K562 (cell line): ENCODE measurements around the gene ANXA2. TPM values are rescaled to one million over a fixed set of nuclear protein-coding genes. Genes with fewer than 3 reads are reported as not detected.

Experiments
- CEBPG ChIP-seq, 3 experiments: fragments of 200-800 bp in 1 of 3; sonication (Bioruptor generic) in 1 of 3; sonication (generic) in 1 of 3; formaldehyde crosslinking in 1 of 3; IDR thresholded peaks in 2 of 3; conservative IDR thresholded peaks in 1 of 3; 2 replicates each; pipeline versions ENCODE4 v1.6.1 to v1.8.0; 2016 to 2022; ENCODE audit warnings: missing compliant biosample characterization in 2 of 3, missing genetic modification characterization in 2 of 3, mild to moderate bottlenecking in 1 of 3, missing genetic modification reagents in 1 of 3
- CREB3L1 ChIP-seq: fragments of 450-650 bp; IDR thresholded peaks from 2 replicates; pipeline ENCODE4 v1.6.1; 2014; ENCODE audit warnings: low read depth, mild to moderate bottlenecking, moderate library complexity, borderline replicate concordance
- E2F4 ChIP-seq: sonication (generic); formaldehyde crosslinking; IDR thresholded peaks from 2 replicates; pipeline ENCODE4 v1.8.0; 2022; ENCODE audit warnings: mild to moderate bottlenecking, low read depth, missing genetic modification reagents
- EHMT2 ChIP-seq: fragments of 450-650 bp; IDR thresholded peaks from 2 replicates; pipeline ENCODE4 v1.6.1; 2018; ENCODE audit warnings: antibody characterized with exemption
- FOXK2 ChIP-seq, 2 experiments: fragments of 450-650 bp; IDR thresholded peaks in 1 of 2; conservative IDR thresholded peaks in 1 of 2; 2 replicates each; pipeline ENCODE4 v1.6.1; 2016; ENCODE audit warnings: low read depth in 2 of 2, mild to moderate bottlenecking in 1 of 2
- GATA2 ChIP-seq: sonication (generic); formaldehyde crosslinking; IDR thresholded peaks from 2 replicates; pipeline ENCODE4 v1.4.0; 2020; ENCODE audit warnings: mild to moderate bottlenecking, missing genetic modification reagents
- GATAD2B ChIP-seq: fragments of 450-650 bp; IDR thresholded peaks from 2 replicates; pipeline ENCODE4 v1.6.1; 2017; ENCODE audit warnings: mild to moderate bottlenecking, borderline replicate concordance
- HOXB6 ChIP-seq: fragments of 250-450 bp; sonication (Bioruptor Pico); IDR thresholded peaks from 2 replicates; pipeline ENCODE4 v1.5.1; 2022; ENCODE audit warnings: mild to moderate bottlenecking, borderline replicate concordance
- MCM5 ChIP-seq: fragments of 450-650 bp; IDR thresholded peaks from 2 replicates; pipeline ENCODE4 v1.6.1; 2016; ENCODE audit warnings: low read depth
- MED1 ChIP-seq: sonication (generic); formaldehyde crosslinking; IDR thresholded peaks from 2 replicates; pipeline ENCODE4 v1.8.1; 2023; ENCODE audit warnings: missing genetic modification reagents, borderline replicate concordance
- NFATC3 ChIP-seq: fragments of 450-650 bp; IDR thresholded peaks from 2 replicates; pipeline ENCODE4 v1.6.1; 2017; ENCODE audit warnings: mild to moderate bottlenecking
- NR2C1 ChIP-seq, 2 experiments: fragments of 450-650 bp; IDR thresholded peaks; 2 replicates each; pipeline ENCODE4 v1.6.1; 2017; ENCODE audit warnings: mild to moderate bottlenecking in 2 of 2, antibody characterized with exemption in 1 of 2, inconsistent platforms in 1 of 2, missing compliant biosample characterization in 1 of 2, missing genetic modification characterization in 1 of 2
- NR4A1 ChIP-seq, 2 experiments: fragments of 250-450 bp in 1 of 2; fragments of 450-650 bp in 1 of 2; sonication (Bioruptor Pico) in 1 of 2; IDR thresholded peaks; 2 replicates each; pipeline versions ENCODE4 v1.4.0 to v1.6.1; 2016 to 2020; ENCODE audit warnings: mild to moderate bottlenecking in 2 of 2, missing compliant biosample characterization in 1 of 2, missing genetic modification characterization in 1 of 2, moderate library complexity in 1 of 2
- SNAPC5 ChIP-seq: fragments of 250-450 bp; sonication (Bioruptor Pico); IDR thresholded peaks from 2 replicates; pipeline ENCODE4 v1.8.0; 2021; ENCODE audit warnings: moderate library complexity, mild to moderate bottlenecking, inconsistent platforms
- SNIP1 ChIP-seq: fragments of 450-650 bp; IDR thresholded peaks from 2 replicates; pipeline ENCODE4 v1.7.1; 2017; ENCODE audit warnings: low read depth, mild to moderate bottlenecking
- TRIM28 ChIP-seq: fragments of 450-650 bp; IDR thresholded peaks from 2 replicates; pipeline ENCODE4 v1.6.1; 2017
- ZEB2 ChIP-seq: fragments of 450-650 bp; IDR thresholded peaks from 2 replicates; pipeline ENCODE4 v1.6.1; 2016
- ZKSCAN8 ChIP-seq: fragments of 200-800 bp; sonication (Bioruptor generic); IDR thresholded peaks from 2 replicates; pipeline ENCODE4 v1.6.1; 2016; ENCODE audit warnings: missing genetic modification characterization, missing compliant biosample characterization
- ZNF444 ChIP-seq: fragments of 250-450 bp; sonication (Bioruptor Pico); IDR thresholded peaks from 2 replicates; pipeline ENCODE4 v1.4.0; 2020; ENCODE audit warnings: mild to moderate bottlenecking, moderate library complexity
- ZNF778 ChIP-seq: fragments of 450-650 bp; formaldehyde crosslinking; IDR thresholded peaks from 2 replicates; pipeline ENCODE4 v1.4.0; 2020; ENCODE audit warnings: mild to moderate bottlenecking, moderate library complexity
- polyA plus RNA-seq, 8 experiments: library from polyadenylated mRNA; depleted of rRNA in 4 of 8; stranded (reverse) in 5 of 8; unstranded in 3 of 8; fragments of >200 nt; fragmentation: Nextera tagmentation in 2 of 8; fragmentation: Illumina TruSeq in 1 of 8; extraction: Ambion mirVana in 2 of 8; extraction: Trizol in 1 of 8; gene quantifications; 2 replicates each; pipeline versions ENCODE4 v1.2.1 to v1.2.3, GENCODE V29; 2011 to 2014; ENCODE audit warnings: inconsistent platforms in 1 of 8, missing spikeins in 1 of 8
- total RNA-seq, 7 experiments: library from RNA; depleted of rRNA in 6 of 7; stranded (reverse); fragments of >200 nt in 6 of 7; fragmentation: Illumina TruSeq in 2 of 7; extraction: Trizol in 2 of 7; gene quantifications; 2 replicates each; pipeline versions ENCODE4 v1.2.1 to v1.2.3, GENCODE V29; 2011 to 2021; ENCODE audit warnings: low replicate concordance in 1 of 7
- TF ChIP-seq, protein P1 (sequence below): IDR thresholded peaks from 2 replicates; pipeline ENCODE4 v1.6.1; 2011; ENCODE audit warnings: borderline replicate concordance, low read depth, mild to moderate bottlenecking, moderate library complexity, low read length; ENCODE audit not compliant: insufficient read depth, poor library complexity, severe bottlenecking
- TF ChIP-seq, protein P2 (sequence below): fragments of 450-650 bp; IDR thresholded peaks from 2 replicates; pipeline ENCODE4 v1.6.1; 2016; ENCODE audit warnings: low read depth, mild to moderate bottlenecking, moderate library complexity

ANXA2 gene
- total and polyA plus RNA-seq, 9 of the 15 experiments (the other 6 are each of a cell fraction or from before 2014, with no cell fraction given), result 301 to 1,102 (median 452) TPM

GRCh38 chr15:60396958-60397771 lies 621 bp downstream of the ANXA2 start (continued):
- TF ChIP-seq CEBPG (CRISPR knock-in tag; IDR thresholded peaks at IDR 0.05) (no peak), CEBPG (tag; conservative IDR thresholded peaks at IDR 0.05 in 1 of 2, IDR thresholded peaks at IDR 0.05 in 1 of 2) (no peak), GATA2 (CRISPR knock-in tag) (no peak), ZKSCAN8 (CRISPR knock-in tag) (no peak), SNIP1 (peak; percentile 67; the same call in 1 of the 2 replicates), TRIM28 (no peak), MCM5 (no peak), SNAPC5 (CRISPR knock-in tag) (no peak), FOXK2 (conservative IDR thresholded peaks at IDR 0.05 in 1 of 2, IDR thresholded peaks at IDR 0.05 in 1 of 2; ENCODE audit: low read depth in 2 of 2) (peak; percentile 38 to 53; a peak in 1 of 4 replicates), ZNF778 (no peak), HOXB6 (no peak), MED1 (no peak), CREB3L1 (0 out of 2 replicates have a peak, but pooled peaks have one; percentile 34), NR2C1 (IDR thresholded peaks at IDR 0.05) (no peak), NR2C1 (tag; IDR thresholded peaks at IDR 0.05) (no peak), EHMT2 (no peak), NFATC3 (no peak), ZNF444 (no peak), ZEB2 (no peak), NR4A1 (CRISPR knock-in tag; IDR thresholded peaks at IDR 0.05) (no peak), NR4A1 (tag; IDR thresholded peaks at IDR 0.05) (peak; percentile 73), E2F4 (CRISPR knock-in tag) (0 out of 2 replicates have a peak, but pooled peaks have one; percentile 25), GATAD2B (peak; percentile 40; the same call in 1 of the 2 replicates)
- TF ChIP-seq, protein P1, sequence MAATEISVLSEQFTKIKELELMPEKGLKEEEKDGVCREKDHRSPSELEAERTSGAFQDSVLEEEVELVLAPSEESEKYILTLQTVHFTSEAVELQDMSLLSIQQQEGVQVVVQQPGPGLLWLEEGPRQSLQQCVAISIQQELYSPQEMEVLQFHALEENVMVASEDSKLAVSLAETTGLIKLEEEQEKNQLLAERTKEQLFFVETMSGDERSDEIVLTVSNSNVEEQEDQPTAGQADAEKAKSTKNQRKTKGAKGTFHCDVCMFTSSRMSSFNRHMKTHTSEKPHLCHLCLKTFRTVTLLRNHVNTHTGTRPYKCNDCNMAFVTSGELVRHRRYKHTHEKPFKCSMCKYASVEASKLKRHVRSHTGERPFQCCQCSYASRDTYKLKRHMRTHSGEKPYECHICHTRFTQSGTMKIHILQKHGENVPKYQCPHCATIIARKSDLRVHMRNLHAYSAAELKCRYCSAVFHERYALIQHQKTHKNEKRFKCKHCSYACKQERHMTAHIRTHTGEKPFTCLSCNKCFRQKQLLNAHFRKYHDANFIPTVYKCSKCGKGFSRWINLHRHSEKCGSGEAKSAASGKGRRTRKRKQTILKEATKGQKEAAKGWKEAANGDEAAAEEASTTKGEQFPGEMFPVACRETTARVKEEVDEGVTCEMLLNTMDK, result peak; percentile 58
- TF ChIP-seq, protein P2, sequence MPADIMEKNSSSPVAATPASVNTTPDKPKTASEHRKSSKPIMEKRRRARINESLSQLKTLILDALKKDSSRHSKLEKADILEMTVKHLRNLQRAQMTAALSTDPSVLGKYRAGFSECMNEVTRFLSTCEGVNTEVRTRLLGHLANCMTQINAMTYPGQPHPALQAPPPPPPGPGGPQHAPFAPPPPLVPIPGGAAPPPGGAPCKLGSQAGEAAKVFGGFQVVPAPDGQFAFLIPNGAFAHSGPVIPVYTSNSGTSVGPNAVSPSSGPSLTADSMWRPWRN, result no peak
